ENCODE data around the gene ARHGAP31. TPM values are rescaled to one million over a fixed set of nuclear protein-coding genes. Genes with fewer than 3 reads are reported as not detected.

The ARHGAP31 gene
- total and polyA plus RNA-seq, 2 of the 8 experiments (the other 6 are each of a cell fraction or from before 2014, with no cell fraction given), result 1.1 to 7.6 TPM

GRCh38 chr3:119338754-119339153, 44.6 kb downstream of the ARHGAP31 start:
- no peak overlapping the region for H3K4me3 ChIP-seq (ENCODE audit: extremely low read depth in 1 of 4, insufficient read depth in 2 of 4, low read depth in 3 of 4, low read length in 4 of 4)
- H3K14ac ChIP-seq (ENCODE audit: insufficient read length), result no peak overlapping the region
- TF ChIP-seq ATF2 (IDR thresholded peaks at IDR 0.05; ENCODE audit: low read length) (no peak), KDM4A (IDR thresholded peaks at IDR 0.05; ENCODE audit: low read depth, low read length, severe bottlenecking) (no peak), TBP (IDR thresholded peaks at IDR 0.05; ENCODE audit: low read depth, low read length) (no peak), ATF3 (IDR thresholded peaks at IDR 0.05; ENCODE audit: insufficient read depth, low read depth, low read length) (no peak)
- H2BK20ac ChIP-seq (ENCODE audit: low read length), result no peak overlapping the region
- no peaks in the 10 kb centered on the region; a peak in 1 of 4 replicates for H3K9me3 ChIP-seq (ENCODE audit: insufficient read depth in 2 of 2, low read depth in 1 of 2, low read length in 1 of 2)
- no peak overlapping the region for H3K9ac ChIP-seq (replicated peaks in 1 of 4; ENCODE audit: extremely low read depth in 1 of 4, low read depth in 3 of 4, low read length in 3 of 4)
- H3K79me1 ChIP-seq (ENCODE audit: low read depth, low read length), result no peaks in the 10 kb centered on the region
- FAIRE-seq (no peak), DNase-seq (ENCODE audit: low read depth in 1 of 2, low spot score in 2 of 2) (no peak)
- H2AFZ ChIP-seq (ENCODE audit: low read length), result no peak overlapping the region
- H2BK120ac ChIP-seq (replicated peaks; ENCODE audit: low read depth, low read length), result no peak overlapping the region
- H2BK15ac ChIP-seq (ENCODE audit: low read length), result no peak overlapping the region
- POLR2A ChIA-PET (ENCODE audit: partially characterized antibody), result interaction anchor here (1.6 kb wide), 1 partner anchor 11 kb away, joined by 6 read pairs; no protein-coding TSS in a partner anchor
- CTCF ChIA-PET (ENCODE audit: partially characterized antibody), result interaction anchor here (0.6 to 2.5 kb wide), 8 partner anchors 9 to 90 kb away, joined by 3 to 12 read pairs (median 3); no protein-coding TSS in a partner anchor
- H3K56ac ChIP-seq (replicated peaks; ENCODE audit: insufficient read length, low read depth, low read length), result no peak overlapping the region
- H2BK12ac ChIP-seq (ENCODE audit: low read depth, low read length), result no peak overlapping the region
- no peaks in the 10 kb centered on the region for H3K4me1 ChIP-seq (replicated peaks in 1 of 4; ENCODE audit: control insufficient read depth in 3 of 4, insufficient read depth in 4 of 4, low read length in 3 of 4)
- H3K4ac ChIP-seq (replicated peaks; ENCODE audit: insufficient read length, low read depth, low read length), result no peak overlapping the region
- no peaks in the 10 kb centered on the region for H3K27me3 ChIP-seq (replicated peaks in 1 of 4; ENCODE audit: control insufficient read depth in 3 of 4, extremely low read depth in 1 of 4, insufficient read depth in 3 of 4, low read length in 3 of 4)
- H2AK5ac ChIP-seq (ENCODE audit: low read depth, low read length), result no peak overlapping the region
- no peak overlapping the region for H4K5ac ChIP-seq (ENCODE audit: insufficient read length, low read depth, low read length)
- H3K23ac ChIP-seq (ENCODE audit: insufficient read length), result no peak overlapping the region
- H3K27ac ChIP-seq (ENCODE audit: low read depth, low read length), result no peak overlapping the region
- no peaks in the 10 kb centered on the region for H3K79me2 ChIP-seq (ENCODE audit: control insufficient read depth in 1 of 2, insufficient read depth in 2 of 2, low read length in 2 of 2)
- H3K18ac ChIP-seq (ENCODE audit: extremely low read depth, low read length), result no peak overlapping the region
- no peaks in the 10 kb centered on the region; the same call in 1 of the 2 replicates for H3K23me2 ChIP-seq (ENCODE audit: low read depth, low read length)
- no peaks in the 10 kb centered on the region for H4K20me1 ChIP-seq (replicated peaks in 1 of 2; ENCODE audit: control insufficient read depth in 1 of 2, insufficient read depth in 2 of 2, low read length in 2 of 2)
- 0 out of 8 replicates have a peak, but pooled peaks cover 0 to 4% (median 0%) of the 10 kb centered on the region in 4 experiments for H3K36me3 ChIP-seq (ENCODE audit: control insufficient read depth in 2 of 4, insufficient read depth in 4 of 4, low read length in 3 of 4)
- H4K91ac ChIP-seq (replicated peaks; ENCODE audit: insufficient read length, low read length), result no peak overlapping the region
- H2BK5ac ChIP-seq (ENCODE audit: low read depth, low read length), result no peak overlapping the region
- H4K8ac ChIP-seq (ENCODE audit: extremely low read depth, insufficient read depth, low read length), result no peak overlapping the region
- H3K4me2 ChIP-seq (ENCODE audit: insufficient read depth in 1 of 2, low read depth in 2 of 2, low read length in 2 of 2), result no peak overlapping the region

Data from H1 (cell line).